Astrocyte of the hippocampus (primary cell): Measurements from ENCODE around the gene TACC2.
"Not testable (repeated sequence)": the region's sequence is repeated elsewhere in the genome, so short reads cannot be mapped to it uniquely, and the experiment has no call there.

Experiments used
- DNase-seq: peaks from one replicate; pipeline ENCODE4 v3.0.0; 2011; ENCODE audit warnings: low read depth, low spot score

The TACC2 gene

GRCh38 chr10:122060250-122060649 is 71.3 kb downstream of the TACC2 start:
- DNase-seq, result peak; percentile 61

GRCh38 chr10:122062831-122063674 is 74.1 kb downstream of the TACC2 start:
- peak; percentile 85 for DNase-seq

DNA sequence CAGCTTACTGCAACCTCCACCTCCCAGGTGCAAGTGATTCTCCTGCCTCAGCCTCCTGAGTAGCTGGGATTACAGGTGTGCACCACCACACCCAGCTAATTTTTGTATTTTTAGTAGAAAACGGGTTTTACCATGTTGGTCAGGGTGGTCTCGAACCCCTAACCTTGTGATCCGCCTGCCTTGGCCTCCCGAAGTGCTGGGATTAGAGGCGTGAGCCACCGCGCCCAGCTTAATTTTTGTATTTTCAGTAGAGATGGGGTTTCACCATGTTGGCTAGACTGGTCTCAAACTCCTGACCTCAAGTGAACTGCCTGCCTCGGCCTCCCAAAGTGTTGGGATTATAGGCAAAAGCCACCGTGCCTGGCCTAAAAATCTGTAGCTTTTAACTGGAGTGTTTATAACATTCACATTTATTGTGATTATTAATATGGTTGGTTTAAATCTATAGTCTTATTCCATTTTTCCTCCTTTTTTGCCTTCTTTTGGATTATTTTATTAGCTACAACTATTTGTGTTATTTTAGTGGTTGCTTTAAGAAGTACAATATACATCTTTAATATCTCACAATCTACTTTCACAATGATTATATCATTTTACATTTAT is 77.5 kb downstream of the TACC2 start:
- not testable (repeated sequence) for DNase-seq

DNA sequence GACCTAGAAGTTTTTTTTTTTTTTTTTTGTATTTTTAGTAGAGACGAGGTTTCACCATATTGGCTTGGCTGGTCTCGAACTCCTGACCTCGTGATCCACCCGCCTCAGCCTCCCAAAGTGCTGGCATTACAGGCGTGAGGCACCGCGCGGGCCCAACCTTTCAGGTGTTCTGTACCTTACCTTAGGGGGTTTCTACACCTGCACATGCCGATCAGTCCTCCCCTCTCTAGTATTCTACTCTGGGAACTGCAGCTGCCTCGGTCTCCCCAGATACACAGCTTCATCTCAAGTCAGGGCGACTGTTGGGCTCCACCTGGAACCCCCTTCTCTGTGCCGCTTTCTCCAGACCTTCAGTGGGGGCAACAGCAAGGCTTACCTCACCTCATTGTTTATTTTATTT is 79.9 kb downstream of the TACC2 start:
- no peak for DNase-seq

DNA sequence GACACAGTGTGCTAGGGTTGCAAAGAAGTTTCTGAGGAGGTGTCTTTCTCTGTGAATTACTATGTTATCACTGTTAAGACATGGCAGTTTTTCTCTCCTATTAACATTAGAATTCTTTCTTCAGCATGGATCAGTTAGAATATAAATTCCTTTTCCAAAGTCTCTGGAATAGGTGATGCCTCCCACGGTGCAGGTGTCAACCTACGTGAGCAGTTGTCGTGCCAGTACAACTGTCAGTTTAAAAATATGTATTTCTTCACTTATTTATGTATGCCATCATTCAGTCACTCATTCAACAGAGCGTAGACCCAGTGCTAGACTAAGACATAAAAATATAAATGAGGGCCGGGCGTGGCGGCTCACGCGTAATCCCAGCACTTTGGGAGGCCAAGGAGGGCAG is 83.5 kb downstream of the TACC2 start:
- DNase-seq, result no peak

DNA sequence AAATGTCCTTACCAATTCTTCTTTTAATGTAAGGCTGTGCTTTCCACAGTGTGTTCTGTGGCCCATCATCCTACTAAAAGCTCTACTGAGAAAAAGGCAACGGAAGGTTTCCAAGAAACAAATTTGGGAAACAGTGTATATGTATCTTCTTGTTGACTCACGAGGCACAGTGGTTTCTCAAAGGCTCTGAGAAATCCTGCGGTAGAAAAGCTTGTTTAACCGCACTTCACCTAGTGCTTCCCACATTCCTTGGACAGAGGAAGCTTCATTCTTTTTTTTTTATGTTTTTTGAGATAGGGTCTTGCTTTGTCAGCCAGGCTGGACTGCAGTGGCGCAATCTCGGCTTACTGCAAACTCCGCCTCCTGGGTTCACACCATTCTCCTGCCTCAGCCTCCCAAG is 84.5 kb downstream of the TACC2 start:
- DNase-seq, result no peak

DNA sequence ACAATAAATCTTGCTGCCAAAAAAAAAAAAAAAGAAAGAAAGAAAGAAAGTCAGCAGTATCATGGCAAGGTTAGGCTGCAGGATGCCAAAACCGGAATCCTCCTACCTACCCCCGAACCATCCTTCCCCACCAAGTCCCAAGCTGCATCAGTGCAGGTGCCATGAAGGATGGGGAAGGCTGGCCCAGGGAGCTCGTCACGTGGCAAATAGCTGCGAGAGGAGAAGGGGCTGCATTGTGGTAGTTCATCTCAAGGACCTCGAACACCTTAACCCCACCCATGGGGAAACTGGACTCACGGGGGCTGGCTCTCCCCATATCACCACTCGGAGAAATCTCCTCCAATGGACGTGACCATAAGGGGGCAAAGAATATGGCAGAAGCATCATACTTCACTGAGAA is 86.2 kb downstream of the TACC2 start:
- no peak for DNase-seq

- not testable (repeated sequence) for DNase-seq
Observed at GRCh38 chr10:122075876-122076275, 86.9 kb downstream of the TACC2 start.

- no peak for DNase-seq
Observed at GRCh38 chr10:122077311-122077875, 88.4 kb downstream of the TACC2 start.

GRCh38 chr10:122078326-122078725 is 89.4 kb downstream of the TACC2 start:
- no peak for DNase-seq

DNA sequence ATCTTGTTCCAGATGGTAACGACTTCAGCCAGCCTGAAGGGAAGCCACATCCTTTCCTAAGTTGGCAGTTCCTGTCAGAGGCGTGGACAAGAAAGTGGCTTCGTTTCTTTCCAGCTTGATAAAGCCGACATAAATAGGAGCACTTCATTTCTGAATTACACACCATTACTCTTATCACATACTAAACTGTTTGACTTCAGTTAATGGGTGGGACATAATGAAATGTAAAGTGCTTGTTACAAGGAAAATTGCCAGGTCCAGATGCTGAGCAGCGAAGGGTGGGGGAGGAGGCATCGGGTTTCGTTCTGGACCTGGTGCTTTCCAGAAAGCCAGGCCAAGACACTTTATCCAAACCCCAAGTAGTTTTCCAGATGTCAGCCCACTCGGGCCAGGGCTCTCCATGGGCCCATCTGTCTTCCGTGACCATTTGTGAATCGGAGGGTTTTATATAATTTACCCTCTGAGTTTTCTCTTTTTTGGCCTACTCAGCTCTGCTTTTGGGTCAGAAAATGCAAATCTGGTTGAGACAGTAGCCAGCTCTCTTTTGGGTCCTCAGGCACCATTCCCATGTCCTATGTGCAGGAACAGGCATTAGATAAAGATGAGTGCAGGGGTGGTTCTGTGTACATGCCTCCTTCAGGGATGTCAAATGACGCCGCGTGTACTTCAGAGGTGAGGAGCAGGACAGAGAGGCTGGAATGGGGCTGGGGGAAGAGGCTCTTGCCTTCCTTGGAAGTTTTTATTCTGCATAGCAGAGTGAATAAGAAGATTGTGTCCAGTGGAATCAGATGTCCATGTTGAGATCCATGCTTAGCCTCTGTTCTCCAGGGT is 90.2 kb downstream of the TACC2 start:
- DNase-seq, result no peak

GRCh38 chr10:122082616-122083477 is 93.9 kb downstream of the TACC2 start:
- peak; percentile 17 for DNase-seq

- no peak for DNase-seq
Observed at GRCh38 chr10:122083478-122084025, 94.6 kb downstream of the TACC2 start.

- no peak for DNase-seq
Observed at GRCh38 chr10:122084286-122085041, 95.5 kb downstream of the TACC2 start.

GRCh38 chr10:122085423-122085911 is 96.5 kb downstream of the TACC2 start:
- no peak for DNase-seq

DNA sequence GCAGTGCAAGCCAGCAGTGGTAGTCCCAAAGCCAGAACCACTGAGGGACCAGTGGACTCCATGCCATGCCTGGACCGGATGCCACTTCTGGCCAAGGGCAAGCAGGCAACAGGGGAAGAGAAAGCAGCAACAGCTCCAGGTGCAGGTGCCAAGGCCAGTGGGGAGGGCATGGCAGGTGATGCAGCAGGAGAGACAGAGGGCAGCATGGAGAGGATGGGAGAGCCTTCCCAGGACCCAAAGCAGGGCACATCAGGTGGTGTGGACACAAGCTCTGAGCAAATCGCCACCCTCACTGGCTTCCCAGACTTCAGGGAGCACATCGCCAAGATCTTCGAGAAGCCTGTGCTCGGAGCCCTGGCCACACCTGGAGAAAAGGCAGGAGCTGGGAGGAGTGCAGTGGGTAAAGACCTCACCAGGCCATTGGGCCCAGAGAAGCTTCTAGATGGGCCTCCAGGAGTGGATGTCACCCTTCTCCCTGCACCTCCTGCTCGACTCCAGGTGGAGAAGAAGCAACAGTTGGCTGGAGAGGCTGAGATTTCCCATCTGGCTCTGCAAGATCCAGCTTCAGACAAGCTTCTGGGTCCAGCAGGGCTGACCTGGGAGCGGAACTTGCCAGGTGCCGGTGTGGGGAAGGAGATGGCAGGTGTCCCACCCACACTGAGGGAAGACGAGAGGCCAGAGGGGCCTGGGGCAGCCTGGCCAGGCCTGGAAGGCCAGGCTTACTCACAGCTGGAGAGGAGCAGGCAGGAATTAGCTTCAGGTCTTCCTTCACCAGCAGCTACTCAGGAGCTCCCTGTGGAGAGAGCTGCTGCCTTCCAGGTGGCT is 97.7 kb downstream of the TACC2 start:
- no peak for DNase-seq

DNA sequence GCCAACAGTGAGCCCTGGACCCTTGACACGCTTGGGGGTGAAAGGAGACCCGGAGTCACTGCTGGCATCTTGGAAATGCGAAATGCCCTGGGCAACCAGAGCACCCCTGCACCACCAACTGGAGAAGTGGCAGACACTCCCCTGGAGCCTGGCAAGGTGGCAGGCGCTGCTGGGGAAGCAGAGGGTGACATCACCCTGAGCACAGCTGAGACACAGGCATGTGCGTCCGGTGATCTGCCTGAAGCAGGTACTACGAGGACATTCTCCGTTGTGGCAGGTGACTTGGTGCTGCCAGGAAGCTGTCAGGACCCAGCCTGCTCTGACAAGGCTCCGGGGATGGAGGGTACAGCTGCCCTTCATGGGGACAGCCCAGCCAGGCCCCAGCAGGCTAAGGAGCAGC is 98.5 kb downstream of the TACC2 start:
- no peak for DNase-seq

GRCh38 chr10:122089311-122090017 is 100.5 kb downstream of the TACC2 start:
- DNase-seq, result no peak
